ENCODE data around the gene CELF1. TPM values are rescaled to one million over a fixed set of nuclear protein-coding genes. Genes with fewer than 3 reads are reported as not detected.

Gene CELF1
- total RNA-seq, 4 donors from 2014 or later: 87.3 to 144 (median 111) TPM

DNA sequence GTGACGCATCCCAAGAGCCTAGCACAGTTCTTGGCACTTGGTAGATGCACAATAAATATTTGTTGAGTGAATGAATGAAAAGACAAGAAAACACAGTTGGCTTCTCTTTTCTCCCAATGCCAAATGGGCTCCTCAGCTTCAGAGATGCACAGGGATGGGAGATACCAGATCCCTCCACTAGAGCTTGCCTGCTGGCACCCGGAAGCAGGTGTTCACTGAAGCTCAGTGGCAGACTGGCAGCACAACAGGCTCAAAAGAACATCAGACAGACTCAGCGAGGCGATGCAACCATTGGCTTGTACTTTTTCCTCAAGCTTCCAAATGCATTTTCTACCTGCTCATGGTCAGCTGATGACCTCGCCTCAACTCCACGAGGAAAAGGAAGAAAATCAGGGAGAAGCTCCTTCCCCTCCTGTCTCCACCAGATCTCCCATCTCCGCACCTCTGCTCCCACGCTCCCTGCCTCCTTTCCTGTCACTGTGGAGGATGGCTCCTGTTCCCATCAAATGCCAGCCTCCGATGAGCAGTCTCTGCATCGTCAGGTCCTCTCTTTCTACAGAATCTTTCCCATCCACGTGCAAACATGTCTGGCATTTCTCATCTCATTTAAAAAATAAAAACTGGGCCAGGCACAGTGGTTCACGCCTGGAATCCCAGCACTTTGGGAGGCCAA, 109.8 kb downstream of the CELF1 start:
- H3K27me3 ChIP-seq: no peaks in the 10 kb centered on the region
- no peak overlapping the region for H3K27ac ChIP-seq
- WGBS, 2 donors: 80 to 84% methylated on average over 12 of the region's 12 CpGs
- TF ChIP-seq, protein P1, sequence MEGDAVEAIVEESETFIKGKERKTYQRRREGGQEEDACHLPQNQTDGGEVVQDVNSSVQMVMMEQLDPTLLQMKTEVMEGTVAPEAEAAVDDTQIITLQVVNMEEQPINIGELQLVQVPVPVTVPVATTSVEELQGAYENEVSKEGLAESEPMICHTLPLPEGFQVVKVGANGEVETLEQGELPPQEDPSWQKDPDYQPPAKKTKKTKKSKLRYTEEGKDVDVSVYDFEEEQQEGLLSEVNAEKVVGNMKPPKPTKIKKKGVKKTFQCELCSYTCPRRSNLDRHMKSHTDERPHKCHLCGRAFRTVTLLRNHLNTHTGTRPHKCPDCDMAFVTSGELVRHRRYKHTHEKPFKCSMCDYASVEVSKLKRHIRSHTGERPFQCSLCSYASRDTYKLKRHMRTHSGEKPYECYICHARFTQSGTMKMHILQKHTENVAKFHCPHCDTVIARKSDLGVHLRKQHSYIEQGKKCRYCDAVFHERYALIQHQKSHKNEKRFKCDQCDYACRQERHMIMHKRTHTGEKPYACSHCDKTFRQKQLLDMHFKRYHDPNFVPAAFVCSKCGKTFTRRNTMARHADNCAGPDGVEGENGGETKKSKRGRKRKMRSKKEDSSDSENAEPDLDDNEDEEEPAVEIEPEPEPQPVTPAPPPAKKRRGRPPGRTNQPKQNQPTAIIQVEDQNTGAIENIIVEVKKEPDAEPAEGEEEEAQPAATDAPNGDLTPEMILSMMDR (IDR thresholded peaks at IDR 0.05): peak in 1 of 6 experiments; percentile 14
- no peak for TF ChIP-seq POLR2A (IDR thresholded peaks at IDR 0.05)
- no peak overlapping the region for H3K4me3 ChIP-seq (replicated peaks in 1 of 3)
- no peaks in the 10 kb centered on the region for H3K9me3 ChIP-seq
- peak; percentile 12 to 21 for DNase-seq
- no peaks in the 10 kb centered on the region for H3K36me3 ChIP-seq
- intact Hi-C loops (cut with DNase I): no loop called here
- H3K4me1 ChIP-seq: peaks cover under 1 to 4% of the 10 kb centered on the region in 2 donors

DNA sequence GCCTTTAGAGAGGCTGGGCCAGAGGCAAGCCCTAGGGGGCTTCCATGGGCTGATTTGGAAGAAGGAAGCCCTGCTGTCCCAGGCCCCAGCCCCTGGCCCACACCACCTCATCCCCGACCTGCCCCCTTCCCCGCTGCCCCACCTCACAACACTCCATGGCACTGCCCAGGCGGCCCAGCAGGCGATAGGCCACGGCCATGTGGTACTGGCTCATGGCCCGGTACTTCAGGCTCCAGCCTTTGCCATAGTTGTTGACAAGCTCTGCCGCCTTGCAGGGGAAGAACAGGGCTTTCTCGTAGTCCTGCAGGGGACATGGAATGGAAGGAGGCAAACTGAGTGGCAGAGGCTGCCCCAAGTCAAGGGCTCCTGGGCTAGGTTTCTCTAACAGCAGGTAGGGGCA, 110.4 kb downstream of the CELF1 start:
- no peak overlapping the region for H3K27ac ChIP-seq
- no peak overlapping the region for H3K4me3 ChIP-seq (replicated peaks in 1 of 3)
- TF ChIP-seq POLR2A (IDR thresholded peaks at IDR 0.05): no peak
- TF ChIP-seq, protein P1 (IDR thresholded peaks at IDR 0.05): no peak
- peak; percentile 78 to 86 for DNase-seq
- intact Hi-C loops (cut with DNase I): no loop called here
- H3K4me1 ChIP-seq: peaks cover 7 to 10% of the 10 kb centered on the region in 2 donors
- H3K9me3 ChIP-seq: no peaks in the 10 kb centered on the region
- 45 to 71% methylated on average over 3 to 7 of the region's 8 CpGs for WGBS, 2 donors
- H3K36me3 ChIP-seq: no peaks in the 10 kb centered on the region
- H3K27me3 ChIP-seq: no peaks in the 10 kb centered on the region

DNA sequence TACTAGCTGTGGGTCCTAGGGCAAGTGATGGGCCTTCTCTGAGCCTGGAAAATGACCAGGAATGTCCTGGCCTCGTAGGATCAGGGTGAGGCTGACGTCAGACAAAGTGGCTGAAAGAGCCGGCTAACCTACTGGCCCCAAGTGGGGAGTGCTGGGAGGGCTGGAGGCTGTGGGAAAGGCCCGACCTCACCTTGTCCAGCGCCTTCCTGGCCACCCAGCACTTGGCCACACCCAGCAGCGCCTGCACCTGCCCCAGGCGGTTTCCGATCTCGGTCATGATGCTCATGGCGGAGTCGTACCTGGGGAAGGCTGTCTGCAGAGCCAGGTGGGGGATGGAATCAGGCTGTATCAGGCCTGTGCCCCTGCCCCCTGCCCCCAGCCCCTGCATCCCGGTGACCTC, 111.5 kb downstream of the CELF1 start:
- Histone ChIP-seq H3K27ac (no peak overlapping the region), H3K9me3 (no peaks in the 10 kb centered on the region), H3K36me3 (no peaks in the 10 kb centered on the region), H3K4me1 (peaks cover 11 to 12% of the 10 kb centered on the region in 2 donors), H3K27me3 (no peaks in the 10 kb centered on the region), H3K4me3 (replicated peaks in 1 of 3) (no peak overlapping the region)
- DNase-seq: no peak
- WGBS, 2 donors: 89% methylated on average over 7 to 12 of the region's 12 CpGs
- no peak for TF ChIP-seq POLR2A (IDR thresholded peaks at IDR 0.05)
- TF ChIP-seq, protein P1 (IDR thresholded peaks at IDR 0.05): no peak
- intact Hi-C loops (cut with DNase I): no loop called here

DNA sequence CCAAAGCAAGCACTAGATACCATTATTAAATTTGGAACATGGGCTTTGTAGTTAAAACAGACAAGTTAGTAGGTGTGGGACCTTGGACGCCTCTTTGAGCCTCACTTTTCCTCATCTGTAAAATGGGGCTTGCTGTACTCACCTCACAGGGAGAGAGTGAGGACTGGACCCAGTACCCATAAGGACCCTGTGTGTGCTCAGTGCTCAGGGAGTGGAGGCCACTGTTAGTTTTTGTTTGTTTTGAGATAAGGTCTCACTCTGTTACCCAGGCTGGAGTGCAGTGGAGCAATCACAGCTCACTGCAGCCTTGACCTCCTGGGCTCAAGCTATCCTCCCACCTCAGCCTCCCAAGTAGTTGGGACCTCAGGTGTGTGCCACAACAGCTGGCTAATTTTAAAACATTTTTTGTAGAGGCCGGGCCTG, 112.9 kb downstream of the CELF1 start:
- WGBS, 2 donors: 67 to 90% methylated on average over 2 of the region's 2 CpGs
- Histone ChIP-seq H3K36me3 (no peaks in the 10 kb centered on the region), H3K27me3 (no peaks in the 10 kb centered on the region), H3K27ac (no peak overlapping the region), H3K9me3 (no peaks in the 10 kb centered on the region), H3K4me3 (replicated peaks in 1 of 3) (no peak overlapping the region), H3K4me1 (peaks cover 11 to 12% of the 10 kb centered on the region in 2 donors)
- intact Hi-C loops (cut with DNase I): no loop called here
- TF ChIP-seq, protein P1 (IDR thresholded peaks at IDR 0.05): no peak
- no peak for TF ChIP-seq POLR2A (IDR thresholded peaks at IDR 0.05)
- DNase-seq: no peak

DNA sequence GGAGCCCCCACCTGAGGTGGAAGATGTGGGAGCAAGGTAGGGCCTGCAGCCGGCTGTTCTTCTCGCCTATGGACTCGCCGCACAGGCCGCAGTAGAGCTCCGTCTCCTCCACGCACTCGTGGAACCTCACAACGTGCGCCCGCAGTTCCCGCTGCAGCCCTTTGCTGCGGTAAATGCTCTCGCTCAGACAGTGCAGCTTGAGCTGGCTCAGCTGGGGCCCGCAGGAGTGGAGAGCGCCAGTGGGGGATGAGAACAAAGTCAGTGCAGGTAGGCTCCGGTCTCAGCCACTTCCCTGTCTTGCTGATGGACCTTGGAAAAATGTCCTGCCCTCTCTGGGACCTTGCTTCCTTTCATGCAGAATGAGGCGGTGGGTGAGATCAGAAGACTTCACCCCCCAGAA, 114.2 kb downstream of the CELF1 start:
- Histone ChIP-seq H3K4me3 (replicated peaks in 1 of 3) (no peak overlapping the region), H3K27me3 (no peaks in the 10 kb centered on the region), H3K4me1 (peaks cover 21 to 25% of the 10 kb centered on the region in 2 donors), H3K9me3 (no peaks in the 10 kb centered on the region), H3K36me3 (no peaks in the 10 kb centered on the region), H3K27ac (no peak overlapping the region)
- no peak for TF ChIP-seq POLR2A (IDR thresholded peaks at IDR 0.05)
- TF ChIP-seq, protein P1 (IDR thresholded peaks at IDR 0.05): no peak
- intact Hi-C loops (cut with DNase I): no loop called here
- 89 to 95% methylated on average over 15 to 18 of the region's 18 CpGs for WGBS, 2 donors
- no peak for DNase-seq

Measured in thyroid gland (tissue), 4 donors.